EH (cell line): ENCODE measurements around the gene NEO1.
A peak's percentile ranks its signal among the peaks of the same experiment; 100 is the strongest.
"Not testable (repeated sequence)": the region's sequence is repeated elsewhere in the genome, so short reads cannot be mapped to it uniquely, and the experiment has no call there.

Experiments
- DNase-seq: peaks from one replicate; pipeline ENCODE4 v3.0.0-alpha.2; 2015; ENCODE audit warnings: low read depth

The NEO1 gene

GRCh38 chr15:73141216-73141900, 89.1 kb downstream of the NEO1 start:
- DNase-seq: no peak

GRCh38 chr15:73142802-73143762, 90.8 kb downstream of the NEO1 start:
- DNase-seq: no peak

GRCh38 chr15:73143763-73144155, 91.5 kb downstream of the NEO1 start:
- no peak for DNase-seq

GRCh38 chr15:73146419-73146818, 94.2 kb downstream of the NEO1 start:
- DNase-seq: no peak

GRCh38 chr15:73150831-73151230, 98.6 kb downstream of the NEO1 start:
- DNase-seq: no peak

GRCh38 chr15:73153024-73153423, 100.8 kb downstream of the NEO1 start:
- no peak for DNase-seq

GRCh38 chr15:73153447-73153846, 101.2 kb downstream of the NEO1 start:
- DNase-seq: no peak

- no peak for DNase-seq
Measured at GRCh38 chr15:73156431-73157191, 104.3 kb downstream of the NEO1 start.

- DNase-seq: no peak
Measured at GRCh38 chr15:73161546-73161945, 109.3 kb downstream of the NEO1 start.

- DNase-seq: no peak
Measured at GRCh38 chr15:73165435-73165834, 113.2 kb downstream of the NEO1 start.

GRCh38 chr15:73165844-73166243, 113.6 kb downstream of the NEO1 start:
- no peak for DNase-seq

GRCh38 chr15:73166711-73167110, 114.4 kb downstream of the NEO1 start:
- DNase-seq: not testable (repeated sequence)

- no peak for DNase-seq
Measured at GRCh38 chr15:73168487-73168886, 116.2 kb downstream of the NEO1 start.

- no peak for DNase-seq
Measured at GRCh38 chr15:73171711-73172110, 119.4 kb downstream of the NEO1 start.

- DNase-seq: no peak
Measured at GRCh38 chr15:73172508-73172907, 120.2 kb downstream of the NEO1 start.

- DNase-seq: no peak
Measured at GRCh38 chr15:73174171-73174570, 121.9 kb downstream of the NEO1 start.

GRCh38 chr15:73175382-73175781, 123.1 kb downstream of the NEO1 start:
- DNase-seq: no peak

- DNase-seq: no peak
Measured at GRCh38 chr15:73176598-73176997, 124.3 kb downstream of the NEO1 start.

GRCh38 chr15:73183071-73183470, 130.8 kb downstream of the NEO1 start:
- no peak for DNase-seq

- peak; percentile 4 for DNase-seq
Measured at GRCh38 chr15:73190189-73190601, 137.9 kb downstream of the NEO1 start.

GRCh38 chr15:73195166-73195565, 142.9 kb downstream of the NEO1 start:
- no peak for DNase-seq

GRCh38 chr15:73196113-73196512, 143.8 kb downstream of the NEO1 start:
- DNase-seq: no peak
